NCI-H748 treated with DMSO at 0.1 percent for 48 hours (cell line): Measurements from ENCODE around the gene FCRL5.
"Not testable (repeated sequence)": the region's sequence is repeated elsewhere in the genome, so short reads cannot be mapped to it uniquely, and the experiment has no call there.

ENCODE experiments used
- DNase-seq: peaks from one replicate; lab custom pipeline; 2025; lab: John Stamatoyannopoulos, UW

Gene FCRL5

DNA sequence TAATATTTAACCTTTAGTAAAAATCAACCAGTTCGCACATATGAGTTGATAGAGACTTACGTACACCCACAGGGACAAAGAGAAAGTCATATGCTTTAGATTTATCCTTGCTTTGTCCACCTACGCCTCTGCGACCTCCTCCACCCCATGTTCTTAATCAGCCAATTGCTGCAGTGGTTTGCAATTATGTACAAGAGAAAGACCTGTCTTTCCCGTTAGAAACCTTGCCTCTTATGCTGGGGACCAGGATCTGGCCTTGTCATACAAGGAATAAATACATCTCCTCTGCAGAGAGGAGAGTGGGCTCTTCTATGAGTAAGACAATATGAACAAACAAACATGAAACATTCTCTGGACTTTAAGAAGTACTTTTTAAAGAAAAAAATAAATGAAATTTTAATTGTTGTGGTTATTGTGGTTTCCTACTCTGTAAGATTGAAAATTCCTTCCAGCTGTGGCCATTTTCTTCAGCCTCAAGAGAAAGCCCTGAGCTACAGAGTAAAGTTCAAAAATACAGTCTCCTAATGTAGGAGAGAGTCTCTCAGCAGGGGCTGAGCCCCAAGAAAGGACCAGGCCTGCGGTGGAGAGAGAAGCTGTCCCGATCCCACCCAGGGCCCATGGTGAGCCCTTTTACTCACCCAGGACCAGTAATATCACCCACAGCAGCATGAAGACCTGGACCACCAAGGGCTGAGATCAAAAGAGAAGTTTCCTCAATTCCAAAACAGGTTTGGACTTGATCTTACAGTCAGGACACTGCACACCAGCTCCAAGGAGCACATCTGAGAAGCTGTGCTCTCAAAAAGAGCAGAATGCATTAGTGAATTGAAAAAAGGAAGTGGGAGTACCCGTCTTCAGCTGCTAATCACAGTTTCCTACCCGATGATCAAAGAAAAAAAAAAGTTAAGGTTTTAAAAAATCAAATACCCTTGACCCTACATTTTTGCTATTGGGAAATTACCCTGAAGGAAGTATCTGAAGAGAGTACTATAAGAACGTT is at the start of gene FCRL5:
Gene FCRL5, minus strand, starts transcription at position 822 of the 1,000 bp plus-strand sequence. Its CDS starts 153 bp downstream, at position 669.
- no peak for DNase-seq

DNA sequence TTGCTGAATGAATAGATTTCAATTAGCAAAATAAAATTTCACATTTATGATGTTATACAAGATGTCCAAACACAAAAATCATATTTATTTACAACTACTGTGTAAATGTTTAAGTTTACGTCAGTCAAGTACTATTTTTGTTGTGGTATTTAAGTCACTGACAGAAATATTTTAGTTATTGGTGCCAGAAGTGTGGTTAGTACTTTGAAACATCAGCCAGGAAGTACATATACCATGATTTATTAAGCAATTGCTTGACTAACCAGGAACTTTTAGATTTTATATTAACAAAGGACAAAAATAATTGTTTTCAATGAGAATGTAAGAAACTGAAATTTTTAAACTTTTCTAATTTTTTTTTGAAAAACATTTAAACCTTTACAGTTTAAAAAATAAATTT is 47.9 kb upstream of the FCRL5 start:
- DNase-seq = no peak

- DNase-seq = no peak
These were observed 45.8 kb upstream of the FCRL5 start, which contains the start of gene FCRL4 for GRCh38 chr1:157597959-157598667. FCRL4 (minus strand) TSS chr1:157598085; CDS start chr1:157597944, 141 bp downstream.

- DNase-seq = no peak
These were observed 44.1 kb upstream of the FCRL5 start for GRCh38 chr1:157596384-157596783.

- DNase-seq = no peak
These were observed 43.0 kb upstream of the FCRL5 start for GRCh38 chr1:157595356-157595755.

GRCh38 chr1:157585984-157586383 is 33.7 kb upstream of the FCRL5 start:
- DNase-seq = no peak

DNA sequence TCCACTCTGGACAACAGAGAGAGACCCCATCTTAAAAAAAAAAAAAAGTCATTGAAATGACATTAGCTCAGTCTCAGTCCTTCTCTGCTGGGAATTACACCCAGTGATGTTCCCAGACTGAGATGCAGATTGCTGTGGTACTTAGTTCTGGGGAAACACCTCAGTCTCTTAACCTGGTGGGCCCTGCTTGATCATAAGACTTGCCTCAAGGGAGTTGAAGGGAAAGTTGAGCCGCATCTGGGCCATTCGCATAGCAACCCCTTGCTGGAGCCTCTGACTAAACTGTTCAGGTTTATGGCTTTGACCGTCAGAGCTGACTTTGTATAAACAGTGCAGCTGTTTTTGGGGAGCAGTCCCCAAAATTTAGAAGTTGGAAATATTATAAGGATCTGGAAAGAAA is 32.2 kb upstream of the FCRL5 start:
- no peak for DNase-seq

DNA sequence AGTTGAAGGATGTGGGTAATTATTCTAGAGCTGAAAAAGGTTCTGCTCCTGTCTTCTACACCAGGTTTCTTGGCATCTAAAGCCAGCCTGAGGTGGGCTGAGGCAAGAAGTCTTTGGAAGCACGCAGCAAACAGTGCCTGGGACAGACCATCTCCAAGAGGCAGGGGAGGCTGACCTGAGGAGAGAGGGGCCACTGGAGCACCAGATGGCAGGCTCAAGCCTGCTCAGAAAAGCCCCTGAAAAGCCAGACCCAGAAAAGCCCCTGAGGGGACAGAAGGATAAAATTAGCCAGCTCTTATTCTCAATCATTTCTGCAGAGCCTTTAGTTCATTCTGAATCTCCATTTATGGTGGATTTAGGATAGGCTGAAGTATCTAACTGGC is 28.5 kb upstream of the FCRL5 start:
- no peak for DNase-seq

DNA sequence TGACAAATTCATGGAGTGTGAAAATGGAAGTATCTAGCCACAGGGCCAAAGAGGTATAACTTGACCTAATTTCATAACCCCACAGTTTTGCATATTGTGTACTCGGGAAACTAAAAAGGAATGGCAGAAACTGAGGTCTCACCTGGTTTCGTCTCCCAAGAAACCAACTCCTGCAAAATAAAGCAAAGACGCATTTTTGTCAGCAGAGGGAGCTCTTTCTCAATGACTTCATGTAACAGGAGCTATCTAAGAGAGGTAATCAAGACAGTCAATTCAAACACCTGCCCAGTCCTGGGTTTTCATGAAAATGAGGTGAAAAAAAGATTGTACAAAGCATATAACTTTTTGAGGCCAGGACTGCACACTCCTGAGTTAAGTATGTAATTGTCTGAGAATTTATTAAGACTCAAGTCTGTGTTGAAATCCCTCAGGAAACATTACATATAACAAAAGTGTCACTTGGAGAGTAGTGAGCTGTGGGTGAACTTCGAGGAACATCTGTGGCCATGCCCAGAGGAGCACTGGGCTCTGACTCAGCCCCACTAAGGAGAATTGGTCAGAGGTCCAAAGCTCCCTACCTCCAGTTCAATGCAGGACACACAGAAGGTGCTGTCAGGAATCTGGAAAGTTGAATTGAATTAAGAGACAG is 28.0 kb upstream of the FCRL5 start:
- DNase-seq = peak; percentile 20

DNA sequence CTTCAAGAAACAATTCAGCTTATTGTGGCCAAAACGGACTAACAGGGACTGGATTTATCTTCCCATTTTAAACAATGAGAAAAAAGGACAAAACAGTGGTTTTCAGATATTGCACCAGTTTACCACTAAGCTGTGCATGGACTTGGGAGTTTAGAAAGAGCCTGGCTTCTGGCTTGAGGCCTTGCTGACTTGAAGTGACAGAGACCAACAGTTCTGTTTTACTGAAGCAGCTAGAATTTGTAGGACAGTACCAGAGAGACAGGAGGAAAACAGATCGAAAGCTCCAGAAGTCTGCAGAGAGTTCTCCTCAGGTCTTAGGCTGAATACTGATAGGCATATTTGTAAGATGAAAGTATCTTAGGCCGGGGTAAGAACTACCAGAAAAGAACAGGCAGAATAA is 25.1 kb upstream of the FCRL5 start:
- no peak for DNase-seq

- DNase-seq = no peak
These were observed 23.4 kb upstream of the FCRL5 start for GRCh38 chr1:157575744-157576143.

DNA sequence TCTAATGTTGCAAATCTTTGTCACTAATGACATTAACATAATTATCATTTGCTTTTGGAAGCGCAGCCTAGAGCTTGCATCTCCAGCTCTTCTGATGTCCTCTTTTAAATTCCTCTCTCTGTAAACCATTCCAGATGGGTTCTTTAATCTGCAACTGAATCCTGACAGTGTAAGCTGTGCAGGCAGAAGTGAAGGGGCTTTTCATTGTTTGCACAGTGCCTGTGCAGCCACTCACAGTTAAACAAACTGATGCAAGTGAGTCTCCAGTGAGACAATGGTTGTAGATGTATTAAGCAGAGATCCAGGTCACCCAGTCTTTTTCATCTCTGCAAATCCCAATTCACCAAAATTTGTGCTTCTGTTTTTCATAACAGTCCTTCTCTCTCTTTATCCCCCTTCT is 22.5 kb upstream of the FCRL5 start:
- DNase-seq = no peak

DNA sequence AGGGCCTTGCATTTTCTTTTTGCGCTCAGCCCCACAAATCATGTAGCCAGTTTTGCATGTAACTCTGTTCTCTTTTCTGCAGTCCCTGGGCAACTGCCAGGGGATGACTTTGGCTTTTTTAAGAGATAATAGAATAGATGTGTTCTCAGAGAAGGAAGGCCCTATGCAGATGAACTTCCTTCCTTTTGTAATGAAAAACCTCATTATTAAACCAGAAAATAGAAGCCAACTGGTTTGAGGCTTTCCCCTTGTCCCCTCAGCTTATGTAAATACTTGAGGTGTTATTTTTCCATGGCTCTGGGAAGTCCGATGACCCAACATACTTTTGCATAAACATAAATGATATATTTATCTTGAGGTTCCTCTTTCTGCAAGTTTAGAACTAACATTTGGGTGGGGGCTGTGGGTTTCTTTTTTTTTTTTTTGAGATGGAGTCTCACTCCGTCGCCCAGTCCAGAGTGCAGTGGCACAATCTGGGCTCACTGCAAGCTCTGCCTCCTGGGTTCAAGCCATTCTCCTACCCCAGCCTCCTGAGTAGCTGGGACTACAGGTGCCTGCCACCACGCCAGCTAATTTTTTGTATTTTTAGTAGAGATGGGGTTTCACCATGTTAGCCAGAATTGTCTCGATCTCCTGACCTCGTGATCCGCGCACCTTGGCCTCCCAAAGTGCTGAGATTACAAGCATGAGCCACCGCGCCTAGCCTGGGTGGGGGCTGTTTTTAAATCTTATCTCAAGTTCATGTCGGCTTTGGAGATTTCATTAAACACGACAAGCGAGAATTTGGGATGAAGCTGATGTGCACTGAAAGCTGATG is 14.4 kb upstream of the FCRL5 start:
- DNase-seq = no peak

DNA sequence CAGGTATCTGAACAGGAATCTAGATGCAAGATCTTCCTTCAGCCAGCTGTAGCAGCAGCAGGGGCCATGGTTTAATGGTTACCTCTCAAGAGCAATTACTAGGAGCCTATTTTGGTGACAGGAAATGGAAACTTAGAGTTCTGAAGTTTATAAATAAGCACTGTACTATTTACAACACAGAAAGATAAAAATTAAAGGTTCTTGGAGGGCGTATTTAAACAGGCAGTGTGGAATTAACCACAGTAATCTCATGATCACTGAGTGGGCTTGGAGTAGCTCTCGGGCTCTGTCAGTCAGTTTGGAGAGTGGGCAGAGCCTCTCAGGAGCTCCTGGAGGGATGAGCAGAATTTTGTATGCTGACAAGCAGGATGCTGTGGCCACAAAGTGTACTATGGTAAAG is 10.2 kb upstream of the FCRL5 start:
- DNase-seq = no peak

GRCh38 chr1:157558119-157558518 is 5.8 kb upstream of the FCRL5 start:
- no peak for DNase-seq

GRCh38 chr1:157548081-157548480 is 4.2 kb downstream of the FCRL5 start:
- DNase-seq = not testable (repeated sequence)

DNA sequence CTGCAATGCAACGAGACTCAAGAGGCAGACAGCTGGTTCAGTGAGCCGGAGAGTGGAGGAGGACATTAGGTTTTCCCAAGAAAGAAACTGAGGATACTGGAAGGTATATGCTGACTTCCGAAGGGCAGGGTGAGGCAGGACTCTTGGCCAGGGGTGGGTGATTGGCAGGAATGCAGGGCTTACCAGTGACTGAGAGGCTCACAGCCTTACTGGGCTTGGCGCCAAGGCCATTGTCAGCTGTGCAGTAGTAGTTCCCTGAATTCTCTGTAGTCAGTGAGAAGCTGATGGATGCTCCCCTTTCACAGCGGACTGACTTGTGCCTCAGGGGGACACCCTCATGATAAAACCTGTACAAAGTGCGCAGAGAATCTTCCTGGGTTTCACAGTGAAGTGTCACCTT is 9.6 kb downstream of the FCRL5 start:
- DNase-seq = no peak

- no peak for DNase-seq
These were observed 11.5 kb downstream of the FCRL5 start for GRCh38 chr1:157540852-157541251.

DNA sequence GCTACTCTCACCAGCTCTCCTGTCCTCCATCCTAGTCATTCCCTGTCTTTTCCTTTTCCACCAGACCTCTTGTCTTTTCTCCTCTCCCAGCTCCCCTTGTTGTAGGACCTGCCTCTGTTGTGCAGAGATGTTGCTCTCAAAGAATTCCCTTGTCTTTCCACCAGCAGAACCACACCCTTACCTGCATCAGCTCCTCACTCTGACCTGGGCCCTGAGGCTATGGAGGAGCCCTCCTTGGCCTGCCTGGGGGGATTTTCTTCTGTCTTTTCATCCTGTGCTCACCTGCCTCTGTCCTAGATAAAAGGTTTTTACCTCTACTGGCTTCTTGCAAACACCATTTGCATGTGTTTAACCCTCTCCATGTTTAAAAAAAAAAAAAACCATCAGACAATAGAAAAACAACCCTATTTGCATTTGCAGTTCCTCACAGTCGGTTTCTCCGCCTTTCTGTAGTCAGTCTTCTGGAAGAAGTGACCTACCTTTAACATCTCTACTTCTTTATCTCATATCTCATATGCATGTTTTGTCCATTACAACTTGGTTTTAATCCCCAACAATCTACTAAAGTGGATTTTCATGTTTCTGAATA is 12.1 kb downstream of the FCRL5 start:
- no peak for DNase-seq

GRCh38 chr1:157539568-157539967 is 12.7 kb downstream of the FCRL5 start:
- no peak for DNase-seq

- DNase-seq = no peak
These were observed 19.7 kb downstream of the FCRL5 start for GRCh38 chr1:157532569-157532968.
